GM23338 (cell line): ENCODE data around the gene PIK3CG. TPM values are rescaled to one million over a fixed set of nuclear protein-coding genes. Genes with fewer than 3 reads are reported as not detected.

Experiments
- ATAC-seq: fragments of 200-7000 bp; cut with Tn5 transposase; 3 replicates; pipeline ENCODE4 v1.9.1; 2020
- DNase-seq: peaks from one replicate; pipeline ENCODE4 v3.0.0-alpha.2; 2015; ENCODE audit warnings: low spot score
- H2AFZ ChIP-seq: fragments of 200-600 bp; sonication (generic); 2 replicates; pipeline ENCODE4 v1.8.0; 2016; ENCODE audit warnings: antibody characterized with exemption, mild to moderate bottlenecking, moderate library complexity
- H3F3A ChIP-seq: fragments of 200-600 bp; sonication (generic); replicated peaks from 2 replicates; pipeline ENCODE4 v1.8.0; 2017; ENCODE audit warnings: antibody characterized with exemption, mixed run types, low read depth
- H3K27ac ChIP-seq: fragments of 200-600 bp; sonication (generic); 2 replicates; pipeline ENCODE4 v1.6.1; 2016; ENCODE audit warnings: low read depth
- H3K27me3 ChIP-seq: fragments of 200-600 bp; sonication (generic); 2 replicates; pipeline ENCODE4 v1.8.0; 2016; ENCODE audit warnings: mild to moderate bottlenecking, mixed run types, moderate library complexity; ENCODE audit not compliant: insufficient read depth
- H3K36me3 ChIP-seq: fragments of 200-600 bp; sonication (generic); 2 replicates; pipeline ENCODE4 v1.8.0; 2016; ENCODE audit warnings: mild to moderate bottlenecking; ENCODE audit not compliant: insufficient read depth
- H3K4me1 ChIP-seq: fragments of 200-600 bp; sonication (generic); 2 replicates; pipeline ENCODE4 v1.8.0; 2016; ENCODE audit warnings: mild to moderate bottlenecking, moderate library complexity; ENCODE audit not compliant: insufficient read depth
- H3K4me2 ChIP-seq: fragments of 200-600 bp; sonication (generic); 2 replicates; pipeline ENCODE4 v1.7.1; 2017; ENCODE audit warnings: mixed run types
- H3K4me3 ChIP-seq: fragments of 200-600 bp; sonication (generic); 2 replicates; pipeline ENCODE4 v1.6.1; 2016; ENCODE audit warnings: mixed run types
- H3K79me2 ChIP-seq: fragments of 200-600 bp; sonication (generic); replicated peaks from 2 replicates; pipeline ENCODE4 v1.8.0; 2017; ENCODE audit warnings: mild to moderate bottlenecking; ENCODE audit not compliant: insufficient read depth
- H3K9me2 ChIP-seq: fragments of 200-600 bp; sonication (generic); 2 replicates; pipeline ENCODE4 v1.8.0; 2017; ENCODE audit not compliant: insufficient read depth
- H4K20me1 ChIP-seq: fragments of 200-600 bp; sonication (generic); replicated peaks from 2 replicates; pipeline ENCODE4 v1.8.0; 2017; ENCODE audit warnings: mild to moderate bottlenecking; ENCODE audit not compliant: insufficient read depth
- H3K27ac Mint-ChIP-seq: 2 replicates; pipeline ENCODE4 v1.8.0; 2020; ENCODE audit warnings: inconsistent platforms, mild to moderate bottlenecking, moderate library complexity, mixed read lengths
- H3K27me3 Mint-ChIP-seq: 3 replicates; pipeline ENCODE4 v1.8.0; 2022; ENCODE audit warnings: low read depth, mild to moderate bottlenecking, moderate library complexity, mixed read lengths, inconsistent platforms; ENCODE audit not compliant: insufficient read depth, poor library complexity
- H3K36me3 Mint-ChIP-seq: 3 replicates; pipeline ENCODE4 v1.8.0; 2021; ENCODE audit warnings: low read depth, mild to moderate bottlenecking, inconsistent platforms, moderate library complexity, mixed read lengths
- H3K4me1 Mint-ChIP-seq: 3 replicates; pipeline ENCODE4 v1.8.0; 2020; ENCODE audit warnings: mild to moderate bottlenecking, inconsistent platforms, mixed read lengths
- H3K4me3 Mint-ChIP-seq: 3 replicates; pipeline ENCODE4 v1.8.0; 2021; ENCODE audit warnings: moderate library complexity, mild to moderate bottlenecking, inconsistent platforms, mixed read lengths
- H3K9me3 Mint-ChIP-seq: 3 replicates; pipeline ENCODE4 v1.8.0; 2020; ENCODE audit warnings: moderate library complexity, mild to moderate bottlenecking, inconsistent platforms, mixed read lengths
- CREB1 ChIP-seq: fragments of 250-450 bp; sonication (Bioruptor Pico); IDR thresholded peaks from 2 replicates; pipeline ENCODE4 v1.5.0; 2020; ENCODE audit warnings: low read depth, mild to moderate bottlenecking, moderate library complexity
- EZH2 ChIP-seq: fragments of 200-600 bp; sonication (generic); IDR thresholded peaks from one replicate; pipeline ENCODE4 v1.8.0; 2017; ENCODE audit warnings: antibody characterized with exemption, mild to moderate bottlenecking, low read depth; ENCODE audit not compliant: unreplicated experiment
- EZH2phosphoT487 ChIP-seq: fragments of 200-600 bp; sonication (generic); IDR thresholded peaks from one replicate; pipeline ENCODE4 v1.8.1; 2018; ENCODE audit warnings: antibody characterized with exemption; ENCODE audit not compliant: unreplicated experiment
- JUNB ChIP-seq: IDR thresholded peaks from one replicate; pipeline ENCODE4 v1.6.1; 2016; ENCODE audit warnings: antibody characterized with exemption; ENCODE audit not compliant: unreplicated experiment
- NANOG ChIP-seq: IDR thresholded peaks from 2 replicates; pipeline ENCODE4 v1.6.1; 2016; ENCODE audit warnings: antibody characterized with exemption, borderline replicate concordance
- POLR2AphosphoS5 ChIP-seq: IDR thresholded peaks from 2 replicates; pipeline ENCODE4 v1.6.1; 2016; ENCODE audit warnings: antibody characterized with exemption, low read depth
- REST ChIP-seq: IDR thresholded peaks from one replicate; pipeline ENCODE4 v1.6.1; 2018; ENCODE audit warnings: antibody characterized with exemption; ENCODE audit not compliant: unreplicated experiment
- STAT1 ChIP-seq: IDR thresholded peaks from one replicate; pipeline ENCODE4 v1.6.1; 2016; ENCODE audit warnings: antibody characterized with exemption; ENCODE audit not compliant: unreplicated experiment
- ZNF114 ChIP-seq: fragments of 250-450 bp; sonication (Bioruptor Pico); IDR thresholded peaks from 2 replicates; pipeline ENCODE4 v1.5.0; 2020; ENCODE audit warnings: mild to moderate bottlenecking, moderate library complexity
- ZNF331 ChIP-seq: fragments of 250-450 bp; sonication (Bioruptor Pico); IDR thresholded peaks from 2 replicates; pipeline ENCODE4 v1.5.0; 2020; ENCODE audit warnings: low read depth, mild to moderate bottlenecking, moderate library complexity
- polyA plus RNA-seq: library from polyadenylated mRNA; unstranded; fragments of >200 nt; fragmentation: Nextera tagmentation; extraction: Ambion mirVana; gene quantifications from 2 replicates; pipeline ENCODE4 v1.2.1, GENCODE V29; 2016
- total RNA-seq: library from RNA; depleted of rRNA; stranded (reverse); fragments of >200 nt; shearing (Covaris generic); gene quantifications from 2 replicates; pipeline ENCODE4 v1.2.3, GENCODE V29; 2014
- TF ChIP-seq, protein P1 (sequence below): fragments of 250-450 bp; sonication (Bioruptor Pico); IDR thresholded peaks from 2 replicates; pipeline ENCODE4 v1.5.0; 2020; ENCODE audit warnings: mild to moderate bottlenecking, moderate library complexity
- TF ChIP-seq, protein P2 (sequence below), 2 experiments: fragments of 200-600 bp in 1 of 2; sonication (generic) in 1 of 2; conservative IDR thresholded peaks; 2 replicates each; pipeline versions ENCODE4 v1.5.1 to v1.6.1; 2016 to 2017; ENCODE audit warnings: antibody characterized with exemption in 2 of 2, low read depth in 2 of 2, mild to moderate bottlenecking in 2 of 2, moderate library complexity in 1 of 2
- TF ChIP-seq, protein P3 (sequence below): IDR thresholded peaks from 2 replicates; pipeline ENCODE4 v1.6.1; 2016; ENCODE audit warnings: antibody characterized with exemption

The PIK3CG gene
- total and polyA plus RNA-seq, 2 experiments from 2014 or later: not detected

- no peak for DNase-seq
- H3F3A ChIP-seq: no peaks in the 10 kb centered on the region
- H4K20me1 ChIP-seq: no peaks in the 10 kb centered on the region
- H3K4me2 ChIP-seq: no peak overlapping the region
- H3K36me3 Mint-ChIP-seq: no peaks in the 10 kb centered on the region
- H3K9me2 ChIP-seq: no peaks in the 10 kb centered on the region
- no peaks in the 10 kb centered on the region for H3K27me3 Mint-ChIP-seq
- no peaks in the 10 kb centered on the region for H3K36me3 ChIP-seq
- ATAC-seq: no peak
- no peak overlapping the region for H2AFZ ChIP-seq
- H3K79me2 ChIP-seq: no peaks in the 10 kb centered on the region
- no peak overlapping the region for H3K4me3 ChIP-seq
- H3K27ac Mint-ChIP-seq: no peak overlapping the region
- TF ChIP-seq ZNF114 (no peak), EZH2 (no peak), ZNF331 (CRISPR knock-in tag) (no peak), JUNB (no peak), EZH2phosphoT487 (no peak), CREB1 (no peak), STAT1 (no peak), NANOG (no peak), REST (no peak), POLR2AphosphoS5 (no peak)
- TF ChIP-seq, protein P1, sequence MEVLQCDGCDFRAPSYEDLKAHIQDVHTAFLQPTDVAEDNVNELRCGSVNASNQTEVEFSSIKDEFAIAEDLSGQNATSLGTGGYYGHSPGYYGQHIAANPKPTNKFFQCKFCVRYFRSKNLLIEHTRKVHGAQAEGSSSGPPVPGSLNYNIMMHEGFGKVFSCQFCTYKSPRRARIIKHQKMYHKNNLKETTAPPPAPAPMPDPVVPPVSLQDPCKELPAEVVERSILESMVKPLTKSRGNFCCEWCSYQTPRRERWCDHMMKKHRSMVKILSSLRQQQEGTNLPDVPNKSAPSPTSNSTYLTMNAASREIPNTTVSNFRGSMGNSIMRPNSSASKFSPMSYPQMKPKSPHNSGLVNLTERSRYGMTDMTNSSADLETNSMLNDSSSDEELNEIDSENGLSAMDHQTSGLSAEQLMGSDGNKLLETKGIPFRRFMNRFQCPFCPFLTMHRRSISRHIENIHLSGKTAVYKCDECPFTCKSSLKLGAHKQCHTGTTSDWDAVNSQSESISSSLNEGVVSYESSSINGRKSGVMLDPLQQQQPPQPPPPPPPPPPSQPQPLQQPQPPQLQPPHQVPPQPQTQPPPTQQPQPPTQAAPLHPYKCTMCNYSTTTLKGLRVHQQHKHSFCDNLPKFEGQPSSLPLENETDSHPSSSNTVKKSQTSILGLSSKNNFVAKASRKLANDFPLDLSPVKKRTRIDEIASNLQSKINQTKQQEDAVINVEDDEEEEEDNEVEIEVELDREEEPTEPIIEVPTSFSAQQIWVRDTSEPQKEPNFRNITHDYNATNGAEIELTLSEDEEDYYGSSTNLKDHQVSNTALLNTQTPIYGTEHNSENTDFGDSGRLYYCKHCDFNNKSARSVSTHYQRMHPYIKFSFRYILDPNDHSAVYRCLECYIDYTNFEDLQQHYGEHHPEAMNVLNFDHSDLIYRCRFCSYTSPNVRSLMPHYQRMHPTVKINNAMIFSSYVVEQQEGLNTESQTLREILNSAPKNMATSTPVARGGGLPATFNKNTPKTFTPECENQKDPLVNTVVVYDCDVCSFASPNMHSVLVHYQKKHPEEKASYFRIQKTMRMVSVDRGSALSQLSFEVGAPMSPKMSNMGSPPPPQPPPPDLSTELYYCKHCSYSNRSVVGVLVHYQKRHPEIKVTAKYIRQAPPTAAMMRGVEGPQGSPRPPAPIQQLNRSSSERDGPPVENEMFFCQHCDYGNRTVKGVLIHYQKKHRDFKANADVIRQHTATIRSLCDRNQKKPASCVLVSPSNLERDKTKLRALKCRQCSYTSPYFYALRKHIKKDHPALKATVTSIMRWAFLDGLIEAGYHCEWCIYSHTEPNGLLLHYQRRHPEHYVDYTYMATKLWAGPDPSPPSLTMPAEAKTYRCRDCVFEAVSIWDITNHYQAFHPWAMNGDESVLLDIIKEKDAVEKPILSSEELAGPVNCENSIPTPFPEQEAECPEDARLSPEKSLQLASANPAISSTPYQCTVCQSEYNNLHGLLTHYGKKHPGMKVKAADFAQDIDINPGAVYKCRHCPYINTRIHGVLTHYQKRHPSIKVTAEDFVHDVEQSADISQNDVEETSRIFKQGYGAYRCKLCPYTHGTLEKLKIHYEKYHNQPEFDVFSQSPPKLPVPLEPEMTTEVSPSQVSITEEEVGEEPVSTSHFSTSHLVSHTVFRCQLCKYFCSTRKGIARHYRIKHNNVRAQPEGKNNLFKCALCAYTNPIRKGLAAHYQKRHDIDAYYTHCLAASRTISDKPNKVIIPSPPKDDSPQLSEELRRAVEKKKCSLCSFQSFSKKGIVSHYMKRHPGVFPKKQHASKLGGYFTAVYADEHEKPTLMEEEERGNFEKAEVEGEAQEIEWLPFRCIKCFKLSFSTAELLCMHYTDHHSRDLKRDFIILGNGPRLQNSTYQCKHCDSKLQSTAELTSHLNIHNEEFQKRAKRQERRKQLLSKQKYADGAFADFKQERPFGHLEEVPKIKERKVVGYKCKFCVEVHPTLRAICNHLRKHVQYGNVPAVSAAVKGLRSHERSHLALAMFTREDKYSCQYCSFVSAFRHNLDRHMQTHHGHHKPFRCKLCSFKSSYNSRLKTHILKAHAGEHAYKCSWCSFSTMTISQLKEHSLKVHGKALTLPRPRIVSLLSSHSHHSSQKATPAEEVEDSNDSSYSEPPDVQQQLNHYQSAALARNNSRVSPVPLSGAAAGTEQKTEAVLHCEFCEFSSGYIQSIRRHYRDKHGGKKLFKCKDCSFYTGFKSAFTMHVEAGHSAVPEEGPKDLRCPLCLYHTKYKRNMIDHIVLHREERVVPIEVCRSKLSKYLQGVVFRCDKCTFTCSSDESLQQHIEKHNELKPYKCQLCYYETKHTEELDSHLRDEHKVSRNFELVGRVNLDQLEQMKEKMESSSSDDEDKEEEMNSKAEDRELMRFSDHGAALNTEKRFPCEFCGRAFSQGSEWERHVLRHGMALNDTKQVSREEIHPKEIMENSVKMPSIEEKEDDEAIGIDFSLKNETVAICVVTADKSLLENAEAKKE (CRISPR knock-in tag): no peak
- TF ChIP-seq, protein P2, sequence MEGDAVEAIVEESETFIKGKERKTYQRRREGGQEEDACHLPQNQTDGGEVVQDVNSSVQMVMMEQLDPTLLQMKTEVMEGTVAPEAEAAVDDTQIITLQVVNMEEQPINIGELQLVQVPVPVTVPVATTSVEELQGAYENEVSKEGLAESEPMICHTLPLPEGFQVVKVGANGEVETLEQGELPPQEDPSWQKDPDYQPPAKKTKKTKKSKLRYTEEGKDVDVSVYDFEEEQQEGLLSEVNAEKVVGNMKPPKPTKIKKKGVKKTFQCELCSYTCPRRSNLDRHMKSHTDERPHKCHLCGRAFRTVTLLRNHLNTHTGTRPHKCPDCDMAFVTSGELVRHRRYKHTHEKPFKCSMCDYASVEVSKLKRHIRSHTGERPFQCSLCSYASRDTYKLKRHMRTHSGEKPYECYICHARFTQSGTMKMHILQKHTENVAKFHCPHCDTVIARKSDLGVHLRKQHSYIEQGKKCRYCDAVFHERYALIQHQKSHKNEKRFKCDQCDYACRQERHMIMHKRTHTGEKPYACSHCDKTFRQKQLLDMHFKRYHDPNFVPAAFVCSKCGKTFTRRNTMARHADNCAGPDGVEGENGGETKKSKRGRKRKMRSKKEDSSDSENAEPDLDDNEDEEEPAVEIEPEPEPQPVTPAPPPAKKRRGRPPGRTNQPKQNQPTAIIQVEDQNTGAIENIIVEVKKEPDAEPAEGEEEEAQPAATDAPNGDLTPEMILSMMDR (conservative IDR thresholded peaks at IDR 0.05; ENCODE audit: low read depth in 2 of 2): no peak
- TF ChIP-seq, protein P3, sequence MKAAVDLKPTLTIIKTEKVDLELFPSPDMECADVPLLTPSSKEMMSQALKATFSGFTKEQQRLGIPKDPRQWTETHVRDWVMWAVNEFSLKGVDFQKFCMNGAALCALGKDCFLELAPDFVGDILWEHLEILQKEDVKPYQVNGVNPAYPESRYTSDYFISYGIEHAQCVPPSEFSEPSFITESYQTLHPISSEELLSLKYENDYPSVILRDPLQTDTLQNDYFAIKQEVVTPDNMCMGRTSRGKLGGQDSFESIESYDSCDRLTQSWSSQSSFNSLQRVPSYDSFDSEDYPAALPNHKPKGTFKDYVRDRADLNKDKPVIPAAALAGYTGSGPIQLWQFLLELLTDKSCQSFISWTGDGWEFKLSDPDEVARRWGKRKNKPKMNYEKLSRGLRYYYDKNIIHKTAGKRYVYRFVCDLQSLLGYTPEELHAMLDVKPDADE: no peak
- no peaks in the 10 kb centered on the region for H3K9me3 Mint-ChIP-seq
- H3K4me1 ChIP-seq: no peaks in the 10 kb centered on the region
- H3K4me1 Mint-ChIP-seq: peaks cover 7% of the 10 kb centered on the region
- H3K27me3 ChIP-seq: no peaks in the 10 kb centered on the region
- H3K27ac ChIP-seq: no peak overlapping the region
- H3K4me3 Mint-ChIP-seq: no peak overlapping the region
Measured at GRCh38 chr7:106862317-106863089, 2.6 kb upstream of the PIK3CG start.
